ENCODE data around the gene SYT15.
A peak's percentile ranks its signal among the peaks of the same experiment; 100 is the strongest.

Gene SYT15

GRCh38 chr10:46545861-46546590, 32.9 kb upstream of the SYT15 start:
- no peak for DNase-seq

- DNase-seq = peak; percentile 35
Observed at GRCh38 chr10:46546591-46547540, 32.1 kb upstream of the SYT15 start.

- DNase-seq = no peak
Observed at GRCh38 chr10:46547541-46548497, 31.1 kb upstream of the SYT15 start.

- DNase-seq = no peak
Observed at GRCh38 chr10:46548498-46549090, 30.3 kb upstream of the SYT15 start.

- no peak for DNase-seq
Observed at GRCh38 chr10:46549171-46550075, 29.5 kb upstream of the SYT15 start.

GRCh38 chr10:46550076-46550790, 28.7 kb upstream of the SYT15 start:
- no peak for DNase-seq

- no peak for DNase-seq
Observed at GRCh38 chr10:46550795-46551700, 27.9 kb upstream of the SYT15 start.

- no peak for DNase-seq
Observed at GRCh38 chr10:46551701-46552525, 27.0 kb upstream of the SYT15 start.

GRCh38 chr10:46552526-46553237, 26.2 kb upstream of the SYT15 start:
- peak; percentile 68 for DNase-seq

- no peak for DNase-seq
Observed at GRCh38 chr10:46553238-46554049, 25.5 kb upstream of the SYT15 start.

- no peak for DNase-seq
Observed at GRCh38 chr10:46554166-46554781, 24.7 kb upstream of the SYT15 start.

- DNase-seq = no peak
Observed at GRCh38 chr10:46555366-46555712, 23.6 kb upstream of the SYT15 start.

- DNase-seq = peak; percentile 58
Observed at GRCh38 chr10:46555713-46556514, 23.0 kb upstream of the SYT15 start.

GRCh38 chr10:46556515-46557318, 22.2 kb upstream of the SYT15 start, which contains the start of gene GPRIN2:
GPRIN2 (minus strand) TSS chr10:46556658; CDS start chr10:46550736, 5,922 bp downstream.
- DNase-seq = peak; percentile 38

All from NCI-H510A (cell line).